ENCODE results near the gene SRPK3. TPM values are rescaled to one million over a fixed set of nuclear protein-coding genes. Genes with fewer than 3 reads are reported as not detected.

Gene SRPK3
- total and polyA plus RNA-seq, 2 donors (not counting 1 experiment from before 2014, with no cell fraction given) = not detected

- CTCF ChIA-PET = interaction anchor here (1.2 kb wide), 1 partner anchor 170 kb away, joined by 3 read pairs; no protein-coding TSS in a partner anchor
- no peak overlapping the region for H3K4me3 ChIP-seq (ENCODE audit: control extremely low read depth in 1 of 5, extremely low read depth in 1 of 5, insufficient read depth in 1 of 5, low read depth in 2 of 5, low read length in 4 of 5)
- Mint-ChIP-seq H3K27me3 (peaks cover 7% of the 10 kb centered on the region), H3K4me1 (peaks cover 4% of the 10 kb centered on the region), H3K4me3 (no peak overlapping the region), H3K27ac (no peak overlapping the region), H3K9me3 (ENCODE audit: insufficient read depth) (no peaks in the 10 kb centered on the region)
- peaks cover 0 to 2% (median 0%) of the 10 kb centered on the region in 4 experiments for H3K27me3 ChIP-seq (replicated peaks in 1 of 4; ENCODE audit: control extremely low read depth in 1 of 4, control insufficient read depth in 3 of 4, insufficient read depth in 4 of 4, low read length in 3 of 4)
- no peaks in the 10 kb centered on the region for H3K9me3 ChIP-seq (ENCODE audit: control extremely low read depth in 1 of 3, control insufficient read depth in 2 of 3, insufficient read depth in 1 of 3, low read length in 2 of 3)
- ATAC-seq (ENCODE audit: low read depth) (no peak), DNase-seq (no peak)
- H3K79me2 ChIP-seq (ENCODE audit: control insufficient read depth, insufficient read depth, low read length) = no peaks in the 10 kb centered on the region
- no peak overlapping the region for H3K9ac ChIP-seq (ENCODE audit: low read length)
- no peaks in the 10 kb centered on the region for H3K36me3 ChIP-seq (replicated peaks in 1 of 2; ENCODE audit: control extremely low read depth in 1 of 2, control insufficient read depth in 1 of 2, extremely low read depth in 1 of 2, insufficient read depth in 2 of 2, low read length in 1 of 2)
- no peak overlapping the region for H3K4me2 ChIP-seq (replicated peaks; ENCODE audit: low read depth, low read length, poor library complexity, severe bottlenecking)
- intact Hi-C loops (cut with micrococcal nuclease) = no loop called here
- POLR2A ChIA-PET = interaction anchor here (0.6 kb wide), 1 partner anchor 133 kb away, joined by 4 read pairs; no protein-coding TSS in a partner anchor
- no peak for TF ChIP-seq EZH2 (IDR thresholded peaks at IDR 0.05; ENCODE audit: borderline replicate concordance, insufficient read depth, low read depth, low read length, poor library complexity, severe bottlenecking)
- no peak for TF ChIP-seq CTCF (IDR thresholded peaks at IDR 0.05)
- 88% methylated on average over 16 of the region's 34 CpGs for WGBS (ENCODE audit: insufficient coverage)
- no peak overlapping the region for H2AFZ ChIP-seq (ENCODE audit: insufficient read depth, low read depth, low read length, poor library complexity, severe bottlenecking)
- no peaks in the 10 kb centered on the region for H3K4me1 ChIP-seq (ENCODE audit: control insufficient read depth in 2 of 2, insufficient read depth in 2 of 2, low read length in 2 of 2)
- H3K27ac ChIP-seq (ENCODE audit: low read length in 2 of 2) = no peak overlapping the region
- no peaks in the 10 kb centered on the region for H4K20me1 ChIP-seq (ENCODE audit: control insufficient read depth, insufficient read depth, low read length, poor library complexity, severe bottlenecking)
Observed at GRCh38 chrX:153777261-153778090, 3.4 kb upstream of the SRPK3 start.

GRCh38 chrX:153778181-153778580, 2.7 kb upstream of the SRPK3 start:
- no peaks in the 10 kb centered on the region for H3K4me1 ChIP-seq (ENCODE audit: control insufficient read depth in 2 of 2, insufficient read depth in 2 of 2, low read length in 2 of 2)
- H3K9ac ChIP-seq (ENCODE audit: low read length) = no peak overlapping the region
- Mint-ChIP-seq H3K27me3 (peaks cover 7% of the 10 kb centered on the region), H3K9me3 (ENCODE audit: insufficient read depth) (no peaks in the 10 kb centered on the region), H3K4me1 (peaks cover 4% of the 10 kb centered on the region), H3K4me3 (no peak overlapping the region), H3K27ac (no peak overlapping the region)
- H4K20me1 ChIP-seq (ENCODE audit: control insufficient read depth, insufficient read depth, low read length, poor library complexity, severe bottlenecking) = no peaks in the 10 kb centered on the region
- TF ChIP-seq CTCF (IDR thresholded peaks at IDR 0.05) = no peak
- no peak for TF ChIP-seq EZH2 (IDR thresholded peaks at IDR 0.05; ENCODE audit: borderline replicate concordance, insufficient read depth, low read depth, low read length, poor library complexity, severe bottlenecking)
- H3K4me2 ChIP-seq (replicated peaks; ENCODE audit: low read depth, low read length, poor library complexity, severe bottlenecking) = no peak overlapping the region
- H3K27ac ChIP-seq (ENCODE audit: low read length in 2 of 2) = no peak overlapping the region
- DNase-seq (no peak), ATAC-seq (ENCODE audit: low read depth) (no peak)
- intact Hi-C loops (cut with micrococcal nuclease) = no loop called here
- H3K36me3 ChIP-seq (replicated peaks in 1 of 2; ENCODE audit: control extremely low read depth in 1 of 2, control insufficient read depth in 1 of 2, extremely low read depth in 1 of 2, insufficient read depth in 2 of 2, low read length in 1 of 2) = no peaks in the 10 kb centered on the region
- H3K27me3 ChIP-seq (replicated peaks in 1 of 4; ENCODE audit: control extremely low read depth in 1 of 4, control insufficient read depth in 3 of 4, insufficient read depth in 4 of 4, low read length in 3 of 4) = peaks cover 0 to 2% (median 0%) of the 10 kb centered on the region in 4 experiments
- H2AFZ ChIP-seq (ENCODE audit: insufficient read depth, low read depth, low read length, poor library complexity, severe bottlenecking) = no peak overlapping the region
- 75% methylated on average over 8 of the region's 17 CpGs for WGBS (ENCODE audit: insufficient coverage)
- no peaks in the 10 kb centered on the region for H3K79me2 ChIP-seq (ENCODE audit: control insufficient read depth, insufficient read depth, low read length)
- no peaks in the 10 kb centered on the region for H3K9me3 ChIP-seq (ENCODE audit: control extremely low read depth in 1 of 3, control insufficient read depth in 2 of 3, insufficient read depth in 1 of 3, low read length in 2 of 3)
- ChIA-PET POLR2A (interaction anchor here (0.6 kb wide), 1 partner anchor 133 kb away, joined by 4 read pairs; no protein-coding TSS in a partner anchor), CTCF (interaction anchor here (1.2 kb wide), 1 partner anchor 169 kb away, joined by 3 read pairs; no protein-coding TSS in a partner anchor)
- no peak overlapping the region for H3K4me3 ChIP-seq (ENCODE audit: control extremely low read depth in 1 of 5, extremely low read depth in 1 of 5, insufficient read depth in 1 of 5, low read depth in 2 of 5, low read length in 4 of 5)

Measured in B cell (primary cell).